ENCODE results near the gene FAM32A.

FAM32A gene

GRCh38 chr19:16202320-16203255 lies 17.4 kb downstream of the FAM32A start:
- DNase-seq = no peak

- no peak for DNase-seq
These were observed 18.2 kb downstream of the FAM32A start for GRCh38 chr19:16203256-16204004.

- no peak for DNase-seq
These were observed 18.7 kb downstream of the FAM32A start for GRCh38 chr19:16204005-16204294.

- DNase-seq = no peak
These were observed 20.2 kb downstream of the FAM32A start for GRCh38 chr19:16205205-16206045.

GRCh38 chr19:16206046-16206605 lies 20.9 kb downstream of the FAM32A start:
- no peak for DNase-seq

GRCh38 chr19:16206637-16207036 lies 21.4 kb downstream of the FAM32A start:
- no peak for DNase-seq

- no peak for DNase-seq
These were observed 21.9 kb downstream of the FAM32A start for GRCh38 chr19:16207063-16207462.

GRCh38 chr19:16207490-16208025 lies 22.3 kb downstream of the FAM32A start:
- DNase-seq = no peak

- no peak for DNase-seq
These were observed 23.0 kb downstream of the FAM32A start for GRCh38 chr19:16208064-16208759.

GRCh38 chr19:16208847-16209665 lies 23.8 kb downstream of the FAM32A start:
- DNase-seq = no peak

- no peak for DNase-seq
These were observed 25.0 kb downstream of the FAM32A start for GRCh38 chr19:16210168-16210567.

GRCh38 chr19:16213076-16213475 lies 27.9 kb downstream of the FAM32A start:
- no peak for DNase-seq

- DNase-seq = no peak
These were observed 31.8 kb downstream of the FAM32A start for GRCh38 chr19:16216744-16217670.

- no peak for DNase-seq
These were observed 32.7 kb downstream of the FAM32A start for GRCh38 chr19:16217716-16218451.

- DNase-seq = no peak
These were observed 33.6 kb downstream of the FAM32A start for GRCh38 chr19:16218851-16219250.

GRCh38 chr19:16222806-16223205 lies 37.6 kb downstream of the FAM32A start:
- DNase-seq = no peak

GRCh38 chr19:16223746-16224145 lies 38.5 kb downstream of the FAM32A start:
- no peak for DNase-seq

- DNase-seq = no peak
These were observed 39.3 kb downstream of the FAM32A start for GRCh38 chr19:16224293-16225045.
